Right atrium auricular region (tissue), 2 donors: ENCODE results near the gene LCN10. TPM values are rescaled to one million over a fixed set of nuclear protein-coding genes. Genes with fewer than 3 reads are reported as not detected.

Experiments used
- DNase-seq: peaks from one replicate; pipeline ENCODE4 v3.0.0-alpha.2; 2019; ENCODE audit warnings: low spot score
- H3K27ac ChIP-seq, 2 donors: fragments of 200-600 bp; sonication (generic); 1 replicate in 1 of 2; 2 replicates in 1 of 2; pipeline ENCODE4 v1.5.1; 2016 to 2019
- H3K27me3 ChIP-seq, 2 donors: fragments of 200-600 bp; sonication (generic); one replicate each; pipeline versions ENCODE4 v1.5.1 to v1.6.0; 2017 to 2019
- H3K36me3 ChIP-seq: fragments of 200-600 bp; sonication (generic); one replicate; pipeline ENCODE4 v1.5.1; 2016
- H3K4me1 ChIP-seq, 2 donors: fragments of 200-600 bp; sonication (generic); one replicate each; pipeline versions ENCODE4 v1.5.1 to v1.6.0; 2017 to 2019
- H3K4me3 ChIP-seq, 2 donors: fragments of 200-600 bp; sonication (generic); 1 replicate in 1 of 2; 2 replicates in 1 of 2; pipeline ENCODE4 v1.5.1; 2017 to 2019; ENCODE audit warnings: mild to moderate bottlenecking in 1 of 2, moderate library complexity in 1 of 2
- H3K9me3 ChIP-seq, 2 donors: fragments of 200-600 bp; sonication (generic); one replicate each; pipeline ENCODE4 v1.5.1; 2019
- CTCF ChIP-seq, 2 donors: fragments of 200-600 bp; sonication (generic); IDR thresholded peaks; one replicate each; pipeline ENCODE4 v1.5.1; 2019; ENCODE audit warnings: antibody characterized with exemption in 2 of 2
- total RNA-seq, 2 donors: library from RNA; depleted of rRNA; stranded (reverse); fragments of >200 nt; gene quantifications; one replicate each; pipeline ENCODE4 v1.1.0, GENCODE V29; 2016

The LCN10 gene
- total RNA-seq, 2 donors from 2014 or later = 4.5 to 8.8 TPM

- Histone ChIP-seq H3K36me3 (no peaks in the 10 kb centered on the region), H3K4me1 (peaks cover 0 to 20% of the 10 kb centered on the region in 2 donors), H3K9me3 (no peaks in the 10 kb centered on the region), H3K27ac (no peak overlapping the region), H3K4me3 (no peak overlapping the region), H3K27me3 (no peaks in the 10 kb centered on the region)
- no peak for TF ChIP-seq CTCF (IDR thresholded peaks at IDR 0.05)
- no peak for DNase-seq
Measured at GRCh38 chr9:136697821-136698526, 44.8 kb downstream of the LCN10 start.

- H3K4me3 ChIP-seq = no peak overlapping the region
- H3K27ac ChIP-seq = no peak overlapping the region
- H3K9me3 ChIP-seq = no peaks in the 10 kb centered on the region
- peaks cover 0 to 20% of the 10 kb centered on the region in 2 donors for H3K4me1 ChIP-seq
- no peak for TF ChIP-seq CTCF (IDR thresholded peaks at IDR 0.05)
- H3K36me3 ChIP-seq = no peaks in the 10 kb centered on the region
- no peaks in the 10 kb centered on the region for H3K27me3 ChIP-seq
- DNase-seq = no peak
Measured at GRCh38 chr9:136697146-136697820, 45.5 kb downstream of the LCN10 start.

- no peak overlapping the region for H3K4me3 ChIP-seq
- no peaks in the 10 kb centered on the region for H3K36me3 ChIP-seq
- DNase-seq = no peak
- no peak for TF ChIP-seq CTCF (IDR thresholded peaks at IDR 0.05)
- no peaks in the 10 kb centered on the region for H3K9me3 ChIP-seq
- no peak overlapping the region for H3K27ac ChIP-seq
- peaks cover 0 to 22% of the 10 kb centered on the region in 2 donors for H3K4me1 ChIP-seq
- H3K27me3 ChIP-seq = no peaks in the 10 kb centered on the region
Measured at GRCh38 chr9:136696502-136696901, 46.2 kb downstream of the LCN10 start.

- Histone ChIP-seq H3K27ac (no peak overlapping the region), H3K4me1 (peaks cover 0 to 27% of the 10 kb centered on the region in 2 donors), H3K27me3 (no peaks in the 10 kb centered on the region), H3K36me3 (no peaks in the 10 kb centered on the region), H3K9me3 (no peaks in the 10 kb centered on the region), H3K4me3 (no peak overlapping the region)
- no peak for TF ChIP-seq CTCF (IDR thresholded peaks at IDR 0.05)
- no peak for DNase-seq
Measured at GRCh38 chr9:136695955-136696354, 46.8 kb downstream of the LCN10 start.

GRCh38 chr9:136695435-136695895, 47.3 kb downstream of the LCN10 start:
- peaks cover 0 to 32% of the 10 kb centered on the region in 2 donors for H3K4me1 ChIP-seq
- H3K27me3 ChIP-seq = no peaks in the 10 kb centered on the region
- TF ChIP-seq CTCF (IDR thresholded peaks at IDR 0.05) = no peak
- DNase-seq = no peak
- H3K36me3 ChIP-seq = no peaks in the 10 kb centered on the region
- H3K9me3 ChIP-seq = no peaks in the 10 kb centered on the region
- H3K27ac ChIP-seq = no peak overlapping the region
- no peak overlapping the region for H3K4me3 ChIP-seq
